Fibroblast of mammary gland (primary cell): ENCODE results near the gene GSTO1.
A peak's percentile ranks its signal among the peaks of the same experiment; 100 is the strongest.

ENCODE experiments used
- DNase-seq: peaks from one replicate; pipeline ENCODE4 v3.0.0-alpha.2; 2010; ENCODE audit warnings: low read depth
- H3K4me3 ChIP-seq: 2 replicates; pipeline ENCODE4 v1.5.1; 2011; ENCODE audit warnings: low read depth, mild to moderate bottlenecking, low read length, moderate library complexity; ENCODE audit not compliant: control insufficient read depth
- TF ChIP-seq, protein P1 (sequence below): conservative IDR thresholded peaks from 2 replicates; pipeline ENCODE4 v1.5.1; 2011; ENCODE audit warnings: low read depth, low read length, inconsistent platforms; ENCODE audit not compliant: control insufficient read depth, insufficient read depth

GSTO1 gene

DNA sequence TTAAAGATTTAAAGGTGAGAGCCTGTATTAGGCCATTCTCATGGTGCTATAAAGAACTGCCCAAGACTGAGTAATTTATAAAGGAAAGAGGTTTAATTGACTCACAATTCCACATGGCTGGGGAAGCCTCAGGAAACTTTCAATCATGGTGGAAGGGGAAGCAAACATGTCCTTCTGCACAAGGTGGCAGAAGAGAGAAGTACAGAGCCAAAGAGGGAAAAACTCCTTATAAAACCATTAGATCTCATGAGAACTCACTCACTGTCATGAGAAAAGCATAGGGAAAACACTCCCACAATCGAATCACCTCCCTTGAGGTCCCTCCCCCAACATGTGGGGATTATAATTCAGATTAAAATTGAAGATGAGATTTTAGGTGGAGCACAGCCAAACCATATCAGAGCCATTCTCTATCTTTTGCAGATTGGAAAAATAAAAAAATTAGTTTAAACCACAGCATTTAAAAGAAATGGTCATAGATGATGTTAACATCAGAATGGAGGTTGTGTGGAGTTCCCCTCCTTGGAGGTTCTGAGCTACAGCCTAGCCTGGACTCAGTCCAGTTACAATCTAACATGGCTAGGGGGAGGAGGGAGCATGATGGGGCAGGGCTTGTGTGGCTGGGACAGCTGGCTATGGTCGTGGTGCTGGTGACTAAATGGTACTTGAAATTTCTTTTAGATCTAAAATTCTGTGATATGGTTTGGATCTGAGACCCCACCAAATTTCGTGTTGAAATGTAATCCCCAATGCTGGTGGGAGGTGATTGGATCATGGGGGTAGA, 47.4 kb downstream of the GSTO1 start:
- TF ChIP-seq, protein P1, sequence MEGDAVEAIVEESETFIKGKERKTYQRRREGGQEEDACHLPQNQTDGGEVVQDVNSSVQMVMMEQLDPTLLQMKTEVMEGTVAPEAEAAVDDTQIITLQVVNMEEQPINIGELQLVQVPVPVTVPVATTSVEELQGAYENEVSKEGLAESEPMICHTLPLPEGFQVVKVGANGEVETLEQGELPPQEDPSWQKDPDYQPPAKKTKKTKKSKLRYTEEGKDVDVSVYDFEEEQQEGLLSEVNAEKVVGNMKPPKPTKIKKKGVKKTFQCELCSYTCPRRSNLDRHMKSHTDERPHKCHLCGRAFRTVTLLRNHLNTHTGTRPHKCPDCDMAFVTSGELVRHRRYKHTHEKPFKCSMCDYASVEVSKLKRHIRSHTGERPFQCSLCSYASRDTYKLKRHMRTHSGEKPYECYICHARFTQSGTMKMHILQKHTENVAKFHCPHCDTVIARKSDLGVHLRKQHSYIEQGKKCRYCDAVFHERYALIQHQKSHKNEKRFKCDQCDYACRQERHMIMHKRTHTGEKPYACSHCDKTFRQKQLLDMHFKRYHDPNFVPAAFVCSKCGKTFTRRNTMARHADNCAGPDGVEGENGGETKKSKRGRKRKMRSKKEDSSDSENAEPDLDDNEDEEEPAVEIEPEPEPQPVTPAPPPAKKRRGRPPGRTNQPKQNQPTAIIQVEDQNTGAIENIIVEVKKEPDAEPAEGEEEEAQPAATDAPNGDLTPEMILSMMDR, result peak; percentile 14
- H3K4me3 ChIP-seq, result no peak overlapping the region
- DNase-seq, result peak; percentile 60

DNA sequence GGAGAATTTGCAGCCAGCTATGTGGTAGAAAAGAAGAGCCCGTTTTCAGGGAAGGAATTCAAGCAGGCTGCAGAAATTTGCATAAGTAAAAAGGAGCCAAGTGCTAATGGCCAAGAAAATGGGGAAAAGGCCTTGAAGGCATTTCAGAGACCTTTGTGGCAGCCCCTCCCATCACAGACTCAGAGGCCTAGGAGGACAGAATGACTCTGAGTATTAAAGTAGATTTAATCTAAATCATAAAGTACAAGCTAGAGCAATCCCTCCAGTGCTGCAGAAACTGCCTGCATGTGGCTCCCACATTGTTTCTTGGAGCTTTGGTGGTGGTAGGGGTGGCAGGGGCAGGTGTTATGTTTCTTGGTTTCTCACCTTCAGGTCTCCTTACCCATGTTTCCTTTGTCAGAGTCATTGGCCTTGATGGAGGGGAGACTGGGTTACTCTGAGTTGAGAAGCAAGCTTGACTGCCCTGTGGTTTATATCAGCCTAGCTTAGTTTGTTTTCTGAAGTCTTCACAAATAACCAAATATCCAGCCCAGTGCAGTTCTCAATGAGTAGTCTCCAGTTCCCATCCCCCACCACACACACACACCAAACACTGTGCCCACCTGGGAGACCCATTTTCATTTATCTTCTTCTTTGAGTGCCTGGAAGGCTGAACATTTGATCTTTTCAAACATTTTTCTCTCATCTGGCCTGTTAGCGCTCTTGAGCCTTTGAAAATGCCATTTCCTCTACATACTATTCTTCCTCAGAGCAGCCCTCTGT, 49.1 kb downstream of the GSTO1 start:
- TF ChIP-seq, protein P1, result no peak
- DNase-seq, result no peak
- H3K4me3 ChIP-seq, result no peak overlapping the region

DNA sequence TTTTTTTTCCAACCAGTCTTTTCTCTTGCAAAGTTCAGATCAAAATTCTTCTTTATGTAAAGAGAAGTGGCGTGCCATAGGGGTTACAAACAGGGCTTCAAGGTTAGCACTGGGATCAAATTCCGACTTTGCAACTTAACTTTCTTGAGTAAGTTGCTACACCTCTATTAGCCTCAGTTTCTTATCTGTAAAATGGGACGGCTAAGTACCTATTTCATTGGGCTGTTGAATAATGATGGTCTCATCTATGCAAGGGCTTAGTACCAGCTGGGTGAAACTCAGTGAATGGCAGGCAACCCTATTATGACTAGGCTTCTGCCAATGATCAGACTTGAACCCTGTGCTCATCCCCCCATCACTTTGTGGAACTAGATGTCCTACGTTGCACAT, 49.7 kb downstream of the GSTO1 start:
- no peak overlapping the region for H3K4me3 ChIP-seq
- TF ChIP-seq, protein P1, result no peak
- no peak for DNase-seq

DNA sequence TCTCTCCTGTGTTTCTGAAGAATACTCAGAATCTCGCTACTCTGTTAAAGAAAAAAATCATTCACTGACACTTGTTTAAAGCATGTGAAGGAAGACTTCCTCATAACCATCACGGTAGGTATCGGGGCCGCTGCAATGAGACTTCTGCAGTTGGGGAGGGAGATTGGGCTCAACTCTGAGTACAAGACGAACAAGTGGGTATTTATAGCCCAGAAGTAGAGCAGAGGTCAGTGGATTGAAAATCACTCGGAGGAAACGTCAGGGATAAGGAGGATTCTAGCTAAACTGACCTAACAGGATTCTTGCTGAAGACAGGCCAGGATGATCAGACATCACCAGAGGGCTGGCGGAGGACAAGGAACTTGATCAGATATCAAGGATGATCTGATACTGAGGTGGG, 50.2 kb downstream of the GSTO1 start:
- no peak overlapping the region for H3K4me3 ChIP-seq
- TF ChIP-seq, protein P1, result no peak
- peak; percentile 10 for DNase-seq

DNA sequence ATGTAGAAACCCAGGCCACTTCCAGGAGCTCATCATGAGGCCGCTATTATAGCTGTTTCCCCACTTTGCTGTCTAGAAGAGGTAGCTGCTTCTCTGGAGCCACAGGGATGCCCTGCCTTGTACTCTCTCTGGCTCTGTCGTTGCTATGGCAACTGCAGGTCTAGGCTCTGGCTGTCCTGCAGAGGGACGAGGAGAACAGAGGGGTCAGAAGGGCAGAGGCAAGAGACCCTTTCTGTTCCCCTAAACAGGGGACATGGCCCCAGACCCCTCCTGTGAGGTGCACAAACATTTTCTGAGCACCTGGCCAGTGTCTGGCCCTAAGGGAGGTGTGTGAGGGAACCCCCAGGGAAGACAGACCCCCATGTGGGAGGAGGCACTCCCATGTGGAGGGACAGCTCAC, 52.2 kb downstream of the GSTO1 start:
- TF ChIP-seq, protein P1, result no peak
- peak; percentile 28 for DNase-seq
- no peak overlapping the region for H3K4me3 ChIP-seq

DNA sequence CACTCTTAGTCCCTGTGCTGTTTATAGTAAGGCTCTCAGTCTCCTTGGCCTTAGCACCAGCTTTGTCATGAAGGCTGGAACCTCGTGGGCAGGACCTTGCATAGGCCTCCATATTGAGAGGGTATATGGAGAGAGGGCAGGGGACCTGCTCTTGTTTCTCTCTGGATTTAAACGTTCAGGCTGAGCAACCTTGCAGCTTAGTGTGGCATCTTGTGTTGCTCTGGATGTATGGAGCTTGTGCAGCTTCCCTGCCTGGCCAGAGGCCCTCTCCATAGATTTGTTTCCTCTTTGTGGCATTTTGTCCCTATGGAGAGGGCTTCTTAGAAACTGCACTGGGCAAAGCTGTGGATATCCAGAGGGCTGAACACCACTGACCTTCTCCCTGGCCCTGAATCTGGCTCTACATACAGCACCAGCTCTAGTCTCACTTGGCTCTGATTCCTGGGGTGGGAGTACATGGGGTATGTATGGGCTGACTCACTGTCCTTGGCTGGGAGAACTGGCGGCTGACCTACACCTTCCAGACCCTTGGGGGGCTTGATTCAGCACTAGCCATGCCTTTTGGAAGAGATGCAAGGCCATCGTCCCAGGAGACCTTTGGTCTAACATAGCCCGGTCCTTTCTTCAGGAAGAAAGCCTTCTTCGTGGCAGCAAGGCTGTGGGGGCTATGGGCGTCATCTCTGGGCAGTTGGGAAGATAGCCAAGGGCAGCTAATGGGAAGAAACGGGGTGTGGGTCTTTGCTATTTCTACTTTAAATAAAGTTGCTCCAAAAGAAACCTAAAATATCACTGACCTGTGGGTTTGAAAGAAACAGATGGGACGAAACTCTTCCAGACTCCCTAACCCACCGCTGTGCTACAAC, 53.1 kb downstream of the GSTO1 start:
- peak; percentile 83 for DNase-seq
- TF ChIP-seq, protein P1, result no peak
- H3K4me3 ChIP-seq, result no peak overlapping the region
